GM12865 (cell line): ENCODE data around the gene HADHB.

Experiments used
- DNase-seq: peaks from one replicate; pipeline ENCODE4 v3.0.0; 2010; ENCODE audit warnings: low read depth
- H3K4me3 ChIP-seq: 2 replicates; pipeline ENCODE4 v1.5.1; 2011; ENCODE audit warnings: mild to moderate bottlenecking, low read depth, low read length, control low read depth
- TF ChIP-seq, protein P1 (sequence below): IDR thresholded peaks from 2 replicates; pipeline ENCODE4 v1.5.1; 2011; ENCODE audit warnings: low read length, control low read depth, low read depth, inconsistent platforms; ENCODE audit not compliant: insufficient read depth; ENCODE audit errors: missing control alignments

Gene HADHB

DNA sequence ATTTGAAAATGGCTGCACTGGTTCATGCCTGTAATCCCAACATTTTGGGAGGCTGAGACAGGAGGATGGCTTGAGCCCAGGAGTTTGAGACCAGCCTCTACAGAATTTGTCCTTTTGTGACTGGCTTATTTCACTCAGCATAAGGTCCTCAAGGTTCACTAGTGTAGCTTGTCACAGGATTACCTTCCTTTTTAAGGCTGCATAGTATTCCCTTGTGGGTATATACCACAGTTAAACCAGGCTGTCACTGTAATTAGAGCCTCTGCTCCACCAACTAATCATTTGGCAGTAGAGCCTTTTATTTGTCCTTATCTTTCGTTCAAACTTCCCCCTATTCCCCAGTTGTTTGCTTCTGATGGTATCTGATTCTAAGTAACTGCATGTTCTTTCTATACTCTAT is 50.8 kb downstream of the HADHB start:
- H3K4me3 ChIP-seq = no peak overlapping the region
- TF ChIP-seq, protein P1, sequence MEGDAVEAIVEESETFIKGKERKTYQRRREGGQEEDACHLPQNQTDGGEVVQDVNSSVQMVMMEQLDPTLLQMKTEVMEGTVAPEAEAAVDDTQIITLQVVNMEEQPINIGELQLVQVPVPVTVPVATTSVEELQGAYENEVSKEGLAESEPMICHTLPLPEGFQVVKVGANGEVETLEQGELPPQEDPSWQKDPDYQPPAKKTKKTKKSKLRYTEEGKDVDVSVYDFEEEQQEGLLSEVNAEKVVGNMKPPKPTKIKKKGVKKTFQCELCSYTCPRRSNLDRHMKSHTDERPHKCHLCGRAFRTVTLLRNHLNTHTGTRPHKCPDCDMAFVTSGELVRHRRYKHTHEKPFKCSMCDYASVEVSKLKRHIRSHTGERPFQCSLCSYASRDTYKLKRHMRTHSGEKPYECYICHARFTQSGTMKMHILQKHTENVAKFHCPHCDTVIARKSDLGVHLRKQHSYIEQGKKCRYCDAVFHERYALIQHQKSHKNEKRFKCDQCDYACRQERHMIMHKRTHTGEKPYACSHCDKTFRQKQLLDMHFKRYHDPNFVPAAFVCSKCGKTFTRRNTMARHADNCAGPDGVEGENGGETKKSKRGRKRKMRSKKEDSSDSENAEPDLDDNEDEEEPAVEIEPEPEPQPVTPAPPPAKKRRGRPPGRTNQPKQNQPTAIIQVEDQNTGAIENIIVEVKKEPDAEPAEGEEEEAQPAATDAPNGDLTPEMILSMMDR = no peak
- DNase-seq = no peak

DNA sequence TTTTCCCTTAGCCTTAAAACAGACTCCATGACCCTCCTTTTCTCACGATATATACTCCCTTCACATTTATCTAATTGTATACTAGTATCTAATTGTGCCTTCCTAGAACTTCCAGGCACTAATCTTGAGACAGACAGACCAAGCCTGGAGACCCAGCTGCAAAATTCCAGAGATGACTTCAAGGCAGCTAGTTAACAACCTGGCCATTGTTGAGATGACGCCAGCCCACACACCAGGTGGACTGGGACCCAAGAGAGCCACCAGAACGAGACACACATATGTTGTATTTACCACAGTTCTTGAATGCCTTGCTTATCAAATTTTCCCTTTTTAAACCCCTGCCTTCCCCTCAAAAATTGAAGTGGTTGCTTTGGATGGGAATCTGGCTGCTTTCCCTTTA is 52.3 kb downstream of the HADHB start:
- TF ChIP-seq, protein P1 = no peak
- no peak for DNase-seq

DNA sequence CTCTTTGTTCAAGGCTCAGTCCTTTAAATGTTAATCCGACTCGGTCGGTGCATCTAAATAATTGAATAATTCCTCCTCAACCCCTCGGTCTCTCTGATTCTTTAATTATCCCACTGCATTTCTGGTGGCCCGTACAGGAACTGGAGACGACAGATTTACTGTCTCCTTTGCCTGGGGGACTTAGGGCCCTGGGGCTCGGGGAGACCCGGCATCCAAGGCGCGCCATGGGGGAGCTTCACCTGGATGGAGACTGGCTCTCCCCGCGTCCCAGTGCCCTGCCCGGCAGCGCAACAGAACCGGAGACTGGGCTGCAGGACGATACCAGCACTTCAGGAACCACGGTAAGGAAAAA is 53.5 kb downstream of the HADHB start:
- DNase-seq = no peak
- TF ChIP-seq, protein P1 = no peak
- H3K4me3 ChIP-seq = no peak overlapping the region

More for the DNA sequence above, 52.3 kb downstream of the HADHB start:
- H3K4me3 ChIP-seq = no peak overlapping the region

GRCh38 chr2:26298638-26299393 is 54.1 kb downstream of the HADHB start:
- DNase-seq = peak; percentile 42
- H3K4me3 ChIP-seq = peak overlapping the region; percentile 49
- TF ChIP-seq, protein P1 = no peak

- DNase-seq = peak; percentile 22
- peak overlapping the region; percentile 49 for H3K4me3 ChIP-seq
- TF ChIP-seq, protein P1 = no peak
Measured at GRCh38 chr2:26299471-26300101, 54.8 kb downstream of the HADHB start.

DNA sequence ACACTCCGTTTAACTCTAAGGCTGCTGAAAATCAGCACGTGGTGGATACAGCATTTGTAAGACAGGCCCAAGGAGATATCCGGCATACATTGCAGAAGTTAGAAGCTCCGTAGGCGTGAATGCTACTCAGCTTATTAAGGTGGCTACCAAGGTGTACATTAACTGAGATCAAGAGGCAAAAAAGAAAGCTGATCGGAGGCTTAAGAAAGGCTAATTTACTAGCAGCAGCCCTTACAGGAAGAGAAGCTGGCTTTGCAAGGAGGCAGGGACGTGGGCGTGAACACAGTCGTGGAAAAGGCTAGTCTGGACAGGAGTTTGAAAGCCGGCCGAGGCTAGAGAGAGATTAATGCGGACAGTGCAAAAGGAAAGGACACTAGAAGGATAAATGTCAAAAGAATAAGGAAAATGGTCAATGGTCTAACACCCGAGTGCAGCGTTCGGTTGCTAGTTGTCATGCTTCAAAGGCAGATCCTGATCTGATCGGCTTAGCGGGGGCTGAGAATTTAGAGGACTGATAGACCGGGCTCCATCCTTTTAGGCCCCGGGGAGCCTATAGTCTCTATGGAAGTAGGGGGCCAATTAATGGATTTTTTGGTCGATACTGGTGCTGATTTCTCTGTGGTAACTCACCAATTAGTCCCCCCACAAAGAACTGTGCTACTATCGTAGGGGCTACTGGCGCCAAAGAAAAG is 55.6 kb downstream of the HADHB start:
- H3K4me3 ChIP-seq = no peak overlapping the region
- TF ChIP-seq, protein P1 = no peak
- DNase-seq = no peak
